A673 (cell line): ENCODE data around the gene ASTN2. TPM values are rescaled to one million over a fixed set of nuclear protein-coding genes. Genes with fewer than 3 reads are reported as not detected.
A peak's percentile ranks its signal among the peaks of the same experiment; 100 is the strongest.

Experiments
- BruUV-seq: library from RNA; stranded (reverse); fragments of 400-500 nt; replicated peaks from 2 replicates; lab custom pipeline; 2021; lab: Mats Ljungman, UMichigan
- CTCF ChIA-PET: fragments of 300-600 bp; sonication (Branson Sonifier 250); formaldehyde crosslinking; loops from one replicate; lab custom pipeline; 2022; ENCODE audit warnings: antibody characterized with exemption; lab: Charles Lee
- POLR2A ChIA-PET: fragments of 300-600 bp; sonication (Branson Sonifier 250); formaldehyde crosslinking; loops from one replicate; lab custom pipeline; 2022; ENCODE audit warnings: antibody characterized with exemption; ENCODE audit not compliant: low non-redundant PET; lab: Charles Lee
- DNase-seq: peaks from one replicate; pipeline ENCODE4 v3.0.0-alpha.2; 2015; ENCODE audit warnings: low spot score
- H3K27ac ChIP-seq: fragments of 200-600 bp; sonication (generic); 2 replicates; pipeline ENCODE4 v1.5.1; 2016; ENCODE audit warnings: mixed run types, low read depth, mild to moderate bottlenecking, mixed read lengths, antibody characterized with exemption, low read length; ENCODE audit not compliant: poor library complexity, severe bottlenecking
- H3K27me3 ChIP-seq: fragments of 200-600 bp; sonication (generic); replicated peaks from 2 replicates; pipeline ENCODE4 v1.6.1; 2017; ENCODE audit warnings: mixed run types, low read depth, mild to moderate bottlenecking, mixed read lengths, antibody characterized with exemption, low read length; ENCODE audit not compliant: insufficient read depth, poor library complexity
- H3K36me3 ChIP-seq: fragments of 200-600 bp; sonication (generic); 2 replicates; pipeline ENCODE4 v1.6.1; 2016; ENCODE audit warnings: mixed run types, mild to moderate bottlenecking, mixed read lengths, antibody characterized with exemption, low read length; ENCODE audit not compliant: insufficient read depth, poor library complexity, severe bottlenecking
- H3K4me1 ChIP-seq: fragments of 200-600 bp; sonication (generic); 2 replicates; pipeline ENCODE4 v1.6.1; 2017; ENCODE audit warnings: mixed run types, mild to moderate bottlenecking, mixed read lengths, antibody characterized with exemption, low read length; ENCODE audit not compliant: insufficient read depth, poor library complexity, severe bottlenecking
- H3K4me3 ChIP-seq: fragments of 200-600 bp; sonication (generic); 2 replicates; pipeline ENCODE4 v1.5.1; 2016; ENCODE audit warnings: low read depth, mixed run types, mild to moderate bottlenecking, mixed read lengths, low read length; ENCODE audit not compliant: poor library complexity, severe bottlenecking
- H3K9me3 ChIP-seq: fragments of 200-600 bp; sonication (generic); 2 replicates; pipeline ENCODE4 v1.6.1; 2016; ENCODE audit warnings: mixed run types, low read depth, mild to moderate bottlenecking, mixed read lengths, antibody characterized with exemption, low read length; ENCODE audit not compliant: poor library complexity, severe bottlenecking
- CTCF ChIP-seq: fragments of 300-800, 200-600 bp; sonication (generic); conservative IDR thresholded peaks from 2 replicates; pipeline ENCODE4 v1.5.1; 2017; ENCODE audit warnings: low read depth, mild to moderate bottlenecking, antibody characterized with exemption, low read length, moderate library complexity, mixed read lengths
- EZH2 ChIP-seq: fragments of 200-600 bp; sonication (generic); IDR thresholded peaks from 2 replicates; pipeline ENCODE4 v1.6.1; 2017; ENCODE audit warnings: borderline replicate concordance, low read depth, mild to moderate bottlenecking, mixed read lengths, antibody characterized with exemption, low read length; ENCODE audit not compliant: poor library complexity, severe bottlenecking
- intact Hi-C: fragments of 100-400 bp; cut with micrococcal nuclease; formaldehyde crosslinking; loops from one replicate; pipeline ENCODE4 v1.10.0; 2022; ENCODE audit not compliant: unreplicated experiment
- total RNA-seq: library from RNA; stranded (reverse); gene quantifications from 2 replicates; pipeline ENCODE4 v1.2.3, GENCODE V29; 2021

Gene ASTN2
- total RNA-seq, 1 experiment from 2014 or later = 3.4 TPM

- Histone ChIP-seq H3K36me3 (no peaks in the 10 kb centered on the region), H3K27me3 (no peaks in the 10 kb centered on the region), H3K4me3 (no peak overlapping the region), H3K4me1 (no peaks in the 10 kb centered on the region), H3K27ac (no peak overlapping the region), H3K9me3 (no peaks in the 10 kb centered on the region)
- no TSS peak for BruUV-seq
- POLR2A ChIA-PET = no interaction called here
- TF ChIP-seq CTCF = no peak
- TF ChIP-seq EZH2 = no peak
- DNase-seq = peak; percentile 12
- CTCF ChIA-PET = no interaction called here
- intact Hi-C loops = no loop called here
These were observed 865.7 kb downstream of the ASTN2 start for GRCh38 chr9:116549061-116549664.

- BruUV-seq = no TSS peak
- TF ChIP-seq CTCF (no peak), EZH2 (no peak)
These were observed 867.0 kb downstream of the ASTN2 start for GRCh38 chr9:116547729-116548426.

GRCh38 chr9:116546711-116547581 lies 867.9 kb downstream of the ASTN2 start:
- H3K27ac ChIP-seq = no peak overlapping the region
- BruUV-seq = no TSS peak
- H3K4me1 ChIP-seq = no peaks in the 10 kb centered on the region
- no peaks in the 10 kb centered on the region for H3K9me3 ChIP-seq
- DNase-seq = no peak
- TF ChIP-seq EZH2 = no peak
- TF ChIP-seq CTCF = no peak
- no peaks in the 10 kb centered on the region for H3K36me3 ChIP-seq
- POLR2A ChIA-PET = no interaction called here
- no peaks in the 10 kb centered on the region for H3K27me3 ChIP-seq
- no peak overlapping the region for H3K4me3 ChIP-seq
- CTCF ChIA-PET = no interaction called here
- intact Hi-C loops = no loop called here

More at GRCh38 chr9:116547729-116548426, 867.0 kb downstream of the ASTN2 start:
- Histone ChIP-seq H3K27ac (no peak overlapping the region), H3K4me3 (no peak overlapping the region), H3K27me3 (no peaks in the 10 kb centered on the region), H3K36me3 (no peaks in the 10 kb centered on the region), H3K9me3 (no peaks in the 10 kb centered on the region), H3K4me1 (no peaks in the 10 kb centered on the region)
- no peak for DNase-seq
- CTCF ChIA-PET = no interaction called here
- POLR2A ChIA-PET = no interaction called here
- intact Hi-C loops = no loop called here
